ENCODE measurements around the gene RAET1L. TPM values are rescaled to one million over a fixed set of nuclear protein-coding genes. Genes with fewer than 3 reads are reported as not detected.
"Not testable (repeated sequence)": the region's sequence is repeated elsewhere in the genome, so short reads cannot be mapped to it uniquely, and the experiment has no call there.

The RAET1L gene, protein sequence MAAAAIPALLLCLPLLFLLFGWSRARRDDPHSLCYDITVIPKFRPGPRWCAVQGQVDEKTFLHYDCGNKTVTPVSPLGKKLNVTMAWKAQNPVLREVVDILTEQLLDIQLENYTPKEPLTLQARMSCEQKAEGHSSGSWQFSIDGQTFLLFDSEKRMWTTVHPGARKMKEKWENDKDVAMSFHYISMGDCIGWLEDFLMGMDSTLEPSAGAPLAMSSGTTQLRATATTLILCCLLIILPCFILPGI
- total RNA-seq (2014; rRNA removed; shearing (Covaris generic)): not detected in 2 replicates
- polyA plus RNA-seq (2015; cell fraction: cytosol; rRNA removed): not detected in 2 replicates
- polyA plus RNA-seq (2015; cell fraction: nucleus; rRNA removed): not detected in 2 replicates

DNA sequence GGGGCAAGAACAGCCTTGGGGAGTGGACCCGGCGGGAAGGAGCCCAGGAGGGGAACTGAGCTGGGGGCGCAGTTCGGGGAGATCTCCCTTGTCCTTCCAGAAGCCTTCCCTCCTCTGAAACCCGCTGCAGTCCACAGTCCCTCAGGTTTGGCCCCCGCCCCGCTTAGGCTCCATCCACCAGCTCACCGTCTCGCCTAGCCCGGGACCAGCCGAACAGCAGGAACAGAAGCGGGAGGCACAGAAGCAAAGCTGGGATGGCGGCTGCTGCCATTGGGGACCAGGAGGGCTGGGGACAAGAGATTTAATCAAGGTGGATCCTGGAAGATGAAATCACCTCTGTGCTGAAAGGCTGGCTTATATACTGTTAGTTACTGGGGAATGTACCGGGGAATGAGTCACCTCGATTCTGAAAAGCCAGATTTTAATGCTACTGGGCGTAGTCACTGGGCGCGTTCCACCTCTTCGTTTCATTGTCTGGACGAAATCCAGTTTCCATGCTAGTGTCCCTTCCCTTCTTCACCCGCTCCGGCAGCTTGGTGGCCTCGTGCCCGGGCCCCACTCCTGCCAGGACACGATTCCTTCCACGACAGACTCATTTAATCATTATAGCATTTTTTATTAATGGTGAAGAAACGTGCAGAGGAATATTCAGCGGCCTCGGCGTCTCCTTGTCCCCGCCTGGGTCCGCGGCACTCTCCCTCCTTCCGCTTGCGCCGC lies at the start of gene RAET1L:
RAET1L (minus strand) TSS at position 332 of the 717 bp plus-strand sequence; CDS start at position 271, 61 bp downstream.
- DNase-seq (ENCODE audit: low read depth, low spot score): no peak
- in situ Hi-C loops (cut with HindIII; ENCODE audit: low pct_unique_long_range_greater_than_20kb, low sequenced_read_pairs): no loop called here

DNA sequence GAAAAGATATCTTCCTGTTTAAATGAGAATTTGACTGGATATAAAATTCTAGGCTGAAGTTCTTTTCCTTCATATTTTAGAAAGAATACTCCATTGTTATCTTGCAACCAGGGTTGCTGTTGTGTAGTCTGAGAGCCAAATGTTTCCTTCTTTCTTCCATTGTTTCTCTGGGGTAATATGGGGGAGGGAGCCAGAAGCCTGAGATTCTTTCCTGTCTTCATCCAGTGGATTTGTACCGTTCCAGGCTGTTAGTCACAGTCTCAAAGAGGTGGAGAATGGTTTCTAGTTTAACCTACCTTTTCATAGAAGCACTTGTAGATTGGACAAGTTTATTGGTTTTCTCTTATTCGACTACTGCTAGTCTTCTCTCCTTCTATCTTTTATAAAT lies 49.7 kb upstream of the RAET1L start:
- no peak for DNase-seq (ENCODE audit: low read depth, low spot score)
- in situ Hi-C loops (cut with HindIII; ENCODE audit: low pct_unique_long_range_greater_than_20kb, low sequenced_read_pairs): no loop called here

DNA sequence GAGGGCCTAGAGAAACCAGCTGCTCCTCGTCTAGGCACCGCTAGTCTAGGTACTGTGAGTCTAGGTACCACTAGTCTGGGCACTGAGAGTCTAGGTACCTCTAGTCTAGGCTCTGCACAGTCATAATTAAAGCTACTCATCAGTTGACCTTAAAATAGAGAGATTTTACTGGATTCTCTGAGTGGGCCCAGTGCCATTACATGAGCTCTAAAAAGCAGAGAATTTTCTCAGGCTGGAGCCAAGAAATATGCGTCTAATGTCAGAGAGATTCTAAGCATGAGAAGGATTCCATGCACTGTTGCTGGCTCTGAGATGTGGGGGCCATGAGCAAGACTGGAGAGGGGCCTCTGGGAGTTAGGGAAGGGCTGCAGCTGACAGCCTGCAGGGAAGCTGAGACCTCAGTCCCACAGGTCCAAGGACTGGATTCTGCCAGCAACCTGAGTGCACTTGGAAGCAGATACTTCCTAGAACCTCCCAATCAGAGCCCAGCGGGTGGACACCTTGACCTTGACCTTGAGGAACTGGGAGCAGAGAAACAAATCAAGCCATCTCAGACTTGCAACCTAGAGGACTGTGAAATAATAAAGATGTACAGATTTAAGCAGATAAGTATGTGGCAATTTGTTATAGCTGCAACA lies 49.2 kb upstream of the RAET1L start:
- DNase-seq (ENCODE audit: low read depth, low spot score); in situ Hi-C loops (cut with HindIII; ENCODE audit: low pct_unique_long_range_greater_than_20kb, low sequenced_read_pairs): not testable (repeated sequence)

DNA sequence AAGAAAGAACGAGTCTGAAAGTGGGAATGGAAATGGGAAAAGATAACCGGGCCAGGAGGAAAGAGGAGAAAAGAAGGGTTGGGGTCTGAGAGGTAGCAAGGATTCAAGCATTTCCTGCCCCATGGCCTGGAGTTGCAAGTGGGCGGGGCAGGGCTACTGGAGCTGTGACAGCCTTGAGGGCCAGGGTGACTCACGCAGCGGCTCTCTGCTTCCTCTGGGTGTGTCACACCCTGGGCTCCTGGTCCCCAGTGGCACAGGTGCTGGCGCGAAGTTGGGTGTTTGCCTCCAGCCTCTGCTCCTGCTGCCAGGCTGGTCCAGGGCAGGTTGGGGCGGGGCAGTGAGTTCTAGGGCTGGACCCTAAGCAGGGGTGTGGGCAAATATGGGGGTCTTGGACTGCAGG lies 46.9 kb upstream of the RAET1L start:
- DNase-seq (ENCODE audit: low read depth, low spot score): no peak
- in situ Hi-C loops (cut with HindIII; ENCODE audit: low pct_unique_long_range_greater_than_20kb, low sequenced_read_pairs): no loop called here

DNA sequence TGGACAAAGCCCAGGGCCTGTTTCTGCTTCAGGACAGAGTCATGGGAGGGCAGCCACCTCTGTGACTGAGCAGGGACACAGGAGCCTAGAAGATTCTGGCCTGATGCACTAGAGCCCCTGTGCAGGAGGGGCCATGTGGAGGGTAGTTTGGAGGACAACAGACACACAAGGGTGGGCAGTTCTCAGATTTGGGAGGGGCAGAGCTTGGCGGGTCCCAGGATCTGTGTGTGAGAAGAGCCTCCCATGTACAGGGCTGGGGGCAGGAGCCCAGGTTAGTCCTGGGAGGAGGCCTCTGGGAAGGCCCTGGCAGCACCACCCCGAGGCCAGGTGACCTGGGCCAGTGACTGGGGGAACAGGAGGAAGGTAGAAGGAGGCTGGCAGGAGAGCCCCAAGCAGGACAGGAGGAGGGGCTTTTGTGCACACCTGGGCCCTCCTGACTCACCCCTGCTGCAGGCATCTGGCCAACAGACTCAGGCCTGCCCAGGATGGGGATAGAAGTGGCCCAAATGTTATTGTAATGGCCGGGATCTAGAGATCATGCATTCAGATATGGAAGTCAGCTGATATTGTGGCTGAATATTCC lies 45.0 kb upstream of the RAET1L start:
- no peak for DNase-seq (ENCODE audit: low read depth, low spot score)
- in situ Hi-C loops (cut with HindIII; ENCODE audit: low pct_unique_long_range_greater_than_20kb, low sequenced_read_pairs): no loop called here

DNA sequence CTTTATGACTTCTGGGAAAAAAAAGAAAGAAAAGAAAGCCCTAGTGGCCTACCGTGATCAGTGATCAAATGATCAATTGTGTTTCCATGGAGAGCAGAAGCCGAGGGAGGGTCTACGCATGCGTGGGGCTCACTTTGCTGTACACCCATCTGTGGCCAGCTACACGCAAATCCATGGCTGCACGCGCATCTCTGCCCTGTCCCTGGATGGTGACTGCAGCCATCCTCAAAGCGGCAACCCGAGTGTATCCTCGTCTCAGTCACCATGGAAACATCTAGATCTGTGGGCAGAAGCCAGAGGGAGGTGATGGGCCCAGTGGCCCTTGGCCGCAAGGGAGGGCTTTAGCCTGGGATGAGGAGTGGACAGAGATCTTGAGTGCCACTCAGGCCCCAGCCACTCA lies 44.4 kb upstream of the RAET1L start:
- DNase-seq (ENCODE audit: low read depth, low spot score): peak; percentile 42
- in situ Hi-C loops (cut with HindIII; ENCODE audit: low pct_unique_long_range_greater_than_20kb, low sequenced_read_pairs): no loop called here

DNA sequence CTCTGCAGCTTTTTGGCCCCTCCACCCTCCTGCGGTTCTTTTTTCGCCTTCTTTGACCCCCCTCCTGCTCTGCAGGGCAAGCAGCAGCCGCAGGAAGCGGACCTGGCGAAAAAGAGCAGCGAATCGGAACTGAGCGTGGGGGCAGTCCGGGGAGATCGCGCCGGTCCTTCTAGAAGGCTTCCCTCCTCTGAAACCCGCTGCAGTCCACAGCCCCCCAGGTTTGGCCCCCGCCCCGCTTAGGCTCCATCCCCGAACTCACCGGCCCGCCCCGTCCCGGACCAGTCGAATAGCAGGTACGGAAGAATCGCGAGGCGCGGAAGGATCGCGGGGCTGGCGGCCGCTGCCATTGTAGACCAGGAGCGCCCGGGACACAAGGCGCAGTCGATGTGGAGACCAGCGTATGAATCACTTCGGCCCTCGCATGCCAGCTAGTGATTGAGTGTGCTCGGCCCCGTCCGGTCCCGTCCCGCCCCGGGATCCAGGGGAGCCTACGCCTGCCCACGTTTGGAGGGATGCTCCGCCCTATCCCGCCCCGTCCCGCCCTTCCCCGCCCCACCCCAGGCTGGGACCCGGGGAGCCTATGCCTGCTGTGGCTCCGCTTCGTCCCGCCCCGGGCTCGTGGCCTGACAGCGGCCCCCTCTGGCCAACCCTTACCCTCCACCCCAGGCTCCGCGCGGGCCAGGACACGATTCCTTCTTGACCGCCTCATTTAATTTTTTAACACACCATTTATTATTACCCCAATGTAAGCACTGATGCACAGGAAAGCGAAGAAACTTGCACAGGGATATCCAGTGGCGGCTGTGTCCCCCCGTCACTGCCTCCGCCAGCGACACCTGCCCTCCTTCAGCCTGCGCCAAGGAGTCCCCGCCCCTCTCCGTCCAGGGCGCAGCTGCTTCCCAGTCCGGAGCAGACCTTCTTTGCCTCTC lies 43.7 kb upstream of the RAET1L start, which contains the start of gene ULBP3:
ULBP3 (minus strand) TSS at position 402 of the 929 bp plus-strand sequence; CDS start at position 347, 55 bp downstream.
- in situ Hi-C loops (cut with HindIII; ENCODE audit: low pct_unique_long_range_greater_than_20kb, low sequenced_read_pairs): no loop called here
- DNase-seq (ENCODE audit: low read depth, low spot score): peak; percentile 84

DNA sequence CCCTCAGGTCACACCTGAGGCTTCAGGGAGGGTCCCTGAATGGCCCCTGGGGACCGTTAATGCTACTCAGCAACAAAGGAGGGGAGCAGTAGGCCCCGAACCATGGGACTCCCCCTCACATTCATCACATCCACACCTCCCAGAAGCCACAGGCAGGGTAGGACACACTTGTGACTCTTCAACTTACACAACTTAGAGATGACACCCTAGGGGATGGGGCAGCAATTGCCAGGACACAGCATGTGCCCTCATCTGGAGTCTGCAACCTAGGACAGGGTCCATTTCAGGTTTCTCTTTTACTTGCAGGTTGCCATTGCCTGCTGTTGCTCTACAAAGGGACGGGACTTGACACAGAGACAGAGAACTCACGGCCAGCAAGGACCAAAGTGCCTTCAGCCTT lies 42.8 kb upstream of the RAET1L start:
- no peak for DNase-seq (ENCODE audit: low read depth, low spot score)
- in situ Hi-C loops (cut with HindIII; ENCODE audit: low pct_unique_long_range_greater_than_20kb, low sequenced_read_pairs): no loop called here

DNA sequence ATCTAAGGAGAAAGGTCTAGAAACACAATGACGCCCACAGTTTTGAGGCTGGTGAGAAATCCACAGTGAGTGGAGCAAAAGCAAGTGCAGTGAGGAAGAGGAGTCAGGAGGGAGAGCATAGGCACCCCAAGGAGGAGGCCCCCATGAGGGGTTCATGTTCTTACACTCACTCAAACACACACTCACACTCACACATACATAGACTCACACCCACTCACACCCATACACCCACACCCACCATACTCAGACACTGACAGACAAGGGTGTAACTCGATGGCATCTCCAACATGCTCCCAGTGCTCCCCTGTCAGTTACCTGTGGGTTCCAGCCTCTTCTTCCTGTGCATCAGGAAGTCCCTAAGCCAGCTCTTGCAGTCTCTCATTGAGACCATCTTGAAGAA lies 39.8 kb upstream of the RAET1L start:
- in situ Hi-C loops (cut with HindIII; ENCODE audit: low pct_unique_long_range_greater_than_20kb, low sequenced_read_pairs): no loop called here
- DNase-seq (ENCODE audit: low read depth, low spot score): no peak

DNA sequence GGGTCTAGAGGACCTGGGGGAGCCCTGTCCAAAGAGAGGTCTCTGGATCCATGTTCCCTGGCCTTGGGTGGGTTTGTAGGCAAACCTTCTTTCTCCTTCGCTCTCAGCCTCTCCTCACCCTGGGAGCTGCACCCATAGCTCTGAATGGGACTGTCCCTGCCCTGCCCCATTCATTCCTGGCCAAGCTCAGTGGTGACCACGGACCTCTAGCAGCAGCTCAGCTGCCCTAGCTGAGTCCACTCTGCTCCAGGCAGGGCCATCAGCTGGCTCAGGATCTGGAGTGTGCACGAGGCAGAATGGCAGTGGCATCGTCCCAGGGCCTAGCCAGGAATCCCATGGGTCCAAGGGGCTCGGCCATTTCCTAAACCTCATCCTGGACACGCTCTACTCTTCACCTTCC lies 38.3 kb upstream of the RAET1L start:
- DNase-seq (ENCODE audit: low read depth, low spot score): no peak
- in situ Hi-C loops (cut with HindIII; ENCODE audit: low pct_unique_long_range_greater_than_20kb, low sequenced_read_pairs): no loop called here

DNA sequence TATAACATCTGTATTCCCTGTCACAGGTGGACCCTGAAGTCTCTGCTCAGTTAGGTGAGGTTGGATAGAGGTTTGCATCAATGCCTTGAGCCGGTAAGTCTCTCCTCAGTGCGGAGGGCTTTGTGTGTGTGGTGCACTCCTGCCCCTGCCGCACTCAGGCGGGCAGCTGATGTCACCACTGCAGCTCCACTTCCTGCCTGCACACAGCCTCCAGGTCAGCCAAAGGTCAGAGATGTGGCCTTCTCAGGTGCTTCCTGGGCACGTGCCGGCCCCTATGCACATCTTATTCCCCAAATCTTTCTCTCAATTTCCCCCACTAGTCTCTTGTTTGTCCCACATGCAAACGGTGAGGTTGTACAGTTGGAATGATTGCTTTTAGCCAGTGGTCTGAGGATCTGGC lies 34.6 kb upstream of the RAET1L start:
- in situ Hi-C loops (cut with HindIII; ENCODE audit: low pct_unique_long_range_greater_than_20kb, low sequenced_read_pairs); DNase-seq (ENCODE audit: low read depth, low spot score): not testable (repeated sequence)

DNA sequence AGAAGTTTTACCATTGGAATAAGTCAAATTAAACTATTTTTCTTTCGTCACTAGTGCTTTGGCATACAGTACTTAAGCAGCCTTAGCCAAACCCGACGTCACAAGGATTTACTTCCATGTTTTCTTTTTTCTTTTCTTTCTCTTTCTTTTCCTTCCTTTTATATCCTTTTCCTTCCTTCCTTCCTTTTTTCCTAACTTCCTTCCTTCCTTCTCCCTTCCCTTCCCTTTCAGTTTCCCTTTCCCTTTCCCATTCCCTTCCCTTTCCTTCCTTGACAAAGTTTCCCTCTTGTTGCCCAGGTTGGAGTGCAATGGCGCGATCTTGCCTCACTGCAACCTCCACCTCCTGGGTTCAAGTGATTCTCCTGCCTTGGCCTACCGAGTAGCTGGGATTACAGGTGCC lies 33.7 kb upstream of the RAET1L start:
- no peak for DNase-seq (ENCODE audit: low read depth, low spot score)
- in situ Hi-C loops (cut with HindIII; ENCODE audit: low pct_unique_long_range_greater_than_20kb, low sequenced_read_pairs): no loop called here

DNA sequence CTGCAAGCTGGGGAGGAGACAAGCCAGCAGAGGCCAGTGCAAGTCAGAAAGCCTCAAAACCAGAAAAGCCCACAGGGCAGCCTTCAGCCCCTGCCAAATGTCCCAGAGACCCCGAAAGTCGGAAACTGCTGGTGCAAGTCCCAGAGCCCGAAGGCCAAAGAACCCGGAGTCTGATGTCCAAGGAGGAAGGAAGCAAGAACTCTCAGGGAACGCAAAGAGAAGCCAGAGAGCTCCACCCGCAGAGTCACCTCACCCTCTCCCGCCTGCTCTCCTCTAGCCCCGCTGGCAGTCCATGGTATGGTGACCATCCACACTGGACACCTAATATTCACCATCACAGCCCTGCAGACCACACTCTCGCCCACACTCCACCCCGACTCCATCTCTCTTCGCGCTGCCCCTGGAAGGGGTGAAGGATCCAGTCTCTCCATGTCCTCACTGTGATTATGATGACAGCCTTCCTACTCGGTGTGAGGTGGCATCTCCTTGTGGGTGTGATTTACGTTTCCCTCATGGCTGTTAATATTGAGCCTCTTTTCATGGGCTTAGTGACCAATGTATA lies 33.0 kb upstream of the RAET1L start:
- in situ Hi-C loops (cut with HindIII; ENCODE audit: low pct_unique_long_range_greater_than_20kb, low sequenced_read_pairs): no loop called here
- DNase-seq (ENCODE audit: low read depth, low spot score): no peak

DNA sequence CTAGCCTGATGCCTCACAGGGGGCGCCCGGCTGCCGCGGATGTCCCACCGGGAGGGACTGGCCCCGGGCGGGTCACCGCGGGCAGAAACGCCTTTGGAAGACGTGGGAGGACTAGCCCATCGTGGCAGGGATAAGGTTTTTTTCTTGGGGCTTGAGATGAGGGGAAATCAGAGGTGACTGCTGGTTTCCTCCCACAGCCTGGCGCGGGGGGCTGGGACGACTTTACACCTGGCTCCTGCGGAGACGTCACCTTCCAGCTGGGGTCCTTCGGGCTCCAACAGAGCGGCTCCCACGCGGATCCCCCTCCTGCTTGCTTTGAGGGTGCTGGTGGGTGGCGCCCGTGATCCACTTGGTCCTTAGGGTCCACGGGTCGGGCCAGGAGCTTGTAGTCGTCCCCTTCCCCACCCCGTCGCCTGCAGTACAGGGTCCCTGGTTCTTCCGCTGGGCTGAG lies 32.2 kb upstream of the RAET1L start:
- DNase-seq (ENCODE audit: low read depth, low spot score): no peak
- in situ Hi-C loops (cut with HindIII; ENCODE audit: low pct_unique_long_range_greater_than_20kb, low sequenced_read_pairs): no loop called here

DNA sequence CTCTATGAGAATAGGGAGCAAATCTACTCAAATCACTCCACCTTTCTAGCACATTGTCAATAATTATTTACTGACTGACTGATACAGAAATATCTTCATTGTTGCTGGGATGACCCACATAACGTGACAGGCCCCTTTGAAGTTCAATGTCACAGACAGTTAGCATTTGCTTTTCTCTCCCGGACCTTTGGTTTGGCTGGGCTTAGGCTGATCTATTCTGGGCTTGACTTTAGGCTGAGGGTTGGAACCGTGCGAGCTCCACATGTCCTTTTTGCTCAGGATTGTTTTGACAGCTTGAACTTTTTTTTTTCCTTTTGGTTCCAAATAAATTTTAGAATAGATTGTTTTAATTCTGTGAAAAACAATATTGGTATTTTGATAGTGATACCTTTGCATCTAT lies 31.6 kb upstream of the RAET1L start:
- in situ Hi-C loops (cut with HindIII; ENCODE audit: low pct_unique_long_range_greater_than_20kb, low sequenced_read_pairs): no loop called here
- DNase-seq (ENCODE audit: low read depth, low spot score): no peak

DNA sequence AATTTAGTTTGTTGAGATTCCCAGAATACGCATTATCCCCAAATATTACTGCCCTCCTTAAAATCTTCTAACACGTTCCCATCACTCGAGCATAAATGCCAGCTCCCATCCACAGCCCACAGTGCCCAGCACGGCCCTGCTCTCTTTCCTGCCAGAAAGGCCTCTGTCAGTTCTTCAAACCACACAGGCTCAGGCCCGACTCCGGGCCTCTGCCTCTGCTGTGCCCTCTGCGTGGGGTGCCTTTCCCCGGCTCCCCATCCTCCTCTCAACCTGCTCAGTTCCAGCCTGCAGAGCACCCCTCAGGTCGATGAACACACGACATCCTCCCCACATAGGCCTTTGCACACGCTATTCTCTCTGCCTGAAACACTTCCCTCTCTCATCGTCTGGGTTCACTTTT lies 30.8 kb upstream of the RAET1L start:
- in situ Hi-C loops (cut with HindIII; ENCODE audit: low pct_unique_long_range_greater_than_20kb, low sequenced_read_pairs): no loop called here
- no peak for DNase-seq (ENCODE audit: low read depth, low spot score)

DNA sequence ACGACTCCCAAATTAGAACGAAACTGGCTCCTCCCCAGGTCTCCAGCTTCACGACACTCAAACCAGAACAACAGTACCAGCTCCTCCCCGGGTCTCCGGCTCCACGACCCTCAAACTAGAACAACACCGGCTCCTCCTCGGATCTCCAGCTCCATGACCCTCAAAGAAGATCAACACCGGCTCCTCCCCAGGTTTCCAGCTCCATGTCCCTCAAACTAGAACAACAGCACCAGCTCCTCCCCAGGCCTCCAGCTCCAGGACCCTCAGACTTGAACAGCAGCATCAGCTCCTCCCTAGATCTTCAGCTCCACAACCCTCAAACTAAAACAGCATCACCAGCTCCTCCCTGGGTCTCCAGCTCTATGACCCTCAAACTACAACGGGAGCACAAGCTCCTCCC lies 29.8 kb upstream of the RAET1L start:
- no peak for DNase-seq (ENCODE audit: low read depth, low spot score)
- in situ Hi-C loops (cut with HindIII; ENCODE audit: low pct_unique_long_range_greater_than_20kb, low sequenced_read_pairs): no loop called here
